CD4-positive, CD25-positive, alpha-beta regulatory T cell (primary cell): ENCODE data around the gene ZNF385C. TPM values are rescaled to one million over a fixed set of nuclear protein-coding genes. Genes with fewer than 3 reads are reported as not detected.

Experiments
- ATAC-seq, 2 donors: fragments of 150-1000 bp; cut with Tn5 transposase; one replicate each; pipeline ENCODE4 v1.10.0; 2021; ENCODE audit warnings: low read depth in 2 of 2, moderate number of reproducible peaks in 2 of 2, moderate library complexity in 1 of 2
- DNase-seq, 3 donors: peaks; one replicate each; pipeline versions ENCODE4 v3.0.0 to v3.0.0-alpha.2; 2012 to 2022; ENCODE audit warnings: mixed read lengths in 1 of 3
- H3K27ac ChIP-seq: one replicate; pipeline ENCODE4 v1.7.0; 2013; ENCODE audit warnings: mild to moderate bottlenecking, low read length; ENCODE audit not compliant: insufficient read depth, poor library complexity, severe bottlenecking
- H3K27me3 ChIP-seq: one replicate; pipeline ENCODE4 v1.7.0; 2013; ENCODE audit warnings: low read length; ENCODE audit not compliant: control insufficient read depth, insufficient read depth
- H3K36me3 ChIP-seq: one replicate; pipeline ENCODE4 v1.7.0; 2013; ENCODE audit warnings: mild to moderate bottlenecking, low read length, moderate library complexity; ENCODE audit not compliant: control insufficient read depth, insufficient read depth
- H3K4me1 ChIP-seq: 2 replicates; pipeline ENCODE4 v1.7.0; 2013; ENCODE audit warnings: mild to moderate bottlenecking, low read length; ENCODE audit not compliant: insufficient read depth, control insufficient read depth, poor library complexity, severe bottlenecking
- H3K4me3 ChIP-seq: one replicate; pipeline ENCODE4 v1.7.0; 2013; ENCODE audit warnings: low read depth, mild to moderate bottlenecking, low read length, moderate library complexity
- H3K9me3 ChIP-seq, 2 experiments: 1 replicate in 1 of 2; 2 replicates in 1 of 2; pipeline ENCODE4 v1.7.0; 2013; ENCODE audit warnings: low read length in 2 of 2, mild to moderate bottlenecking in 1 of 2, moderate library complexity in 1 of 2; ENCODE audit not compliant: control insufficient read depth in 2 of 2
- H3K27ac Mint-ChIP-seq, 3 donors: one replicate each; pipeline ENCODE4 v1.8.0; 2020 to 2022; ENCODE audit warnings: mild to moderate bottlenecking in 3 of 3, mixed read lengths in 3 of 3, moderate library complexity in 2 of 3
- H3K27me3 Mint-ChIP-seq: one replicate; pipeline ENCODE4 v1.8.0; 2022; ENCODE audit warnings: mild to moderate bottlenecking, mixed read lengths
- H3K36me3 Mint-ChIP-seq: one replicate; pipeline ENCODE4 v1.8.0; 2020; ENCODE audit warnings: mixed read lengths
- H3K4me1 Mint-ChIP-seq, 4 donors: one replicate each; pipeline ENCODE4 v1.8.0; 2020 to 2022; ENCODE audit warnings: mixed read lengths in 4 of 4, mild to moderate bottlenecking in 1 of 4
- H3K4me3 Mint-ChIP-seq, 4 donors: one replicate each; pipeline ENCODE4 v1.8.0; 2020 to 2022; ENCODE audit warnings: mild to moderate bottlenecking in 4 of 4, mixed read lengths in 4 of 4, moderate library complexity in 3 of 4
- H3K9me3 Mint-ChIP-seq, 7 donors: one replicate each; pipeline ENCODE4 v1.8.0; 2020 to 2022; ENCODE audit warnings: mixed read lengths in 7 of 7, mild to moderate bottlenecking in 3 of 7, moderate library complexity in 2 of 7
- polyA plus RNA-seq, 4 donors: library from polyadenylated mRNA; unstranded; fragments of 300-500 nt; fragmentation: Illumina TruSeq; gene quantifications; one replicate each; pipeline ENCODE4 v1.2.3, GENCODE V29; 2021
- total RNA-seq: library from RNA; stranded (reverse); gene quantifications from one replicate; pipeline ENCODE4 v1.2.3, GENCODE V29; 2022

ZNF385C gene
- total and polyA plus RNA-seq, 5 donors from 2014 or later: 0.21 TPM; not detected in 4

DNA sequence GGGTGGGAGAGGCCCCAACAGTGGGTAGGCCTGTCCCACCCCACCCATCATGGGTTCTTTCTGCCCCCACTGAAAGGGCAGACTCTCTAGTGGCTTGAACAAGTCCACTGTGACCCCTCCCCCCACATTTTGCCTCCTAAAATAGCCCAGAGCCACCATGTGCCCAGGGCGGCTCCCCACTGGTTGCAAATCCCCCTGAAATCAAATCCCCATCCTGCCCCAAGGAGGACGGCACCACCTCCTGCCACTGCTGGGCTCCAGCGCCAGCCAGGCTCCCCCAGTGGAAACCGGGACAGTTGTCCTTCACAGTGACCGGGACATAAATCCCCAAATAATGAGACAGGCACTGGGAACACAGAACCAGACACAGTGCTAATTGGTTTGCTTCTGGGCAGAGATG, 20.5 kb downstream of the ZNF385C start:
- DNase-seq (no peak), ATAC-seq (no peak)
- no peak overlapping the region for H3K27ac Mint-ChIP-seq
- Histone ChIP-seq H3K9me3 (no peaks in the 10 kb centered on the region), H3K4me3 (no peak overlapping the region), H3K27me3 (no peaks in the 10 kb centered on the region), H3K36me3 (no peaks in the 10 kb centered on the region), H3K4me1 (no peaks in the 10 kb centered on the region), H3K27ac (no peak overlapping the region)
- peaks cover 0 to 3% (median 0%) of the 10 kb centered on the region in 4 donors for H3K4me1 Mint-ChIP-seq
- no peaks in the 10 kb centered on the region for H3K9me3 Mint-ChIP-seq
- peaks cover 29% of the 10 kb centered on the region for H3K27me3 Mint-ChIP-seq
- peaks cover 5% of the 10 kb centered on the region for H3K36me3 Mint-ChIP-seq
- no peak overlapping the region for H3K4me3 Mint-ChIP-seq

DNA sequence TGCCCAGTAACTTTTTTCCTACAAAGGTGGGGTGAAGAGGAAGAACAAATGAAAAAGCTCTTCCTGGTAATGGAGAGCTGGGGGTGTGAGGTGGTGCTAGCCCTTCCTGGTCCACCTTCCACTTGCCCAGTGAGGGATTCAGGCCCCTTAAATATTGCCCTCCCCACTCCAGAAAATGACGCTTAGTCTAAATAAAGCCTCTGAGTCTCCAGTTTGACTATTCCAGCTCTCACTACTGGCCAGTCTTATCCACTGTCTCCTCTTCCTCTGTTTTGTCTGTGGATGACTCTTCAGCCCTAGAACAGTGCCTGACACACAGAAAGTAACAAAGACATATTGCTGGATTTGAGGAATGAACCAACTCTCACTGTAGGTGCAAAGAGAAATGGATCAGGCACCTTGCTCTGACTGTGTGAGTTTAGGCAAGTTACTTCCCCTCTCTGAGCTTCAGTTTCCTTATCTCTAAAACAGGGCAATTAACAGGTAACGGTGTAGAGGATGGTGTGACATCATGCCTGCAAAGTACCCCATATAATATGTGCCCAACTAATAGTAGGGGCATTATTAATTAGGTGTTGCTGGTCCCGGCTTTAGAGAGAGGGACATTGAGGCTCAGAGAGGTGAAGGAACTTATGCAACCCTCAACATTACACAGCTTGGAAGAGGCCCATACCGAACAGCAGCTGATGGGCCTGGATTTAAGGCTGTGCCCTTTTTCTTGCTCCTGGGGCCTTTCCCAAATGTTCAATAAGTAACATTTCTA, 21.3 kb downstream of the ZNF385C start:
- no peak overlapping the region for H3K4me3 ChIP-seq
- peaks cover 7% of the 10 kb centered on the region for H3K4me1 ChIP-seq
- Mint-ChIP-seq H3K27me3 (peaks cover 30% of the 10 kb centered on the region), H3K4me1 (peaks cover 0 to 5% (median under 1%) of the 10 kb centered on the region in 4 donors), H3K4me3 (no peak overlapping the region), H3K9me3 (no peaks in the 10 kb centered on the region), H3K27ac (no peak overlapping the region), H3K36me3 (peaks cover 5% of the 10 kb centered on the region)
- no peak for ATAC-seq
- H3K27ac ChIP-seq: no peak overlapping the region
- DNase-seq: no peak
- no peaks in the 10 kb centered on the region for H3K27me3 ChIP-seq
- no peaks in the 10 kb centered on the region for H3K9me3 ChIP-seq
- no peaks in the 10 kb centered on the region for H3K36me3 ChIP-seq

DNA sequence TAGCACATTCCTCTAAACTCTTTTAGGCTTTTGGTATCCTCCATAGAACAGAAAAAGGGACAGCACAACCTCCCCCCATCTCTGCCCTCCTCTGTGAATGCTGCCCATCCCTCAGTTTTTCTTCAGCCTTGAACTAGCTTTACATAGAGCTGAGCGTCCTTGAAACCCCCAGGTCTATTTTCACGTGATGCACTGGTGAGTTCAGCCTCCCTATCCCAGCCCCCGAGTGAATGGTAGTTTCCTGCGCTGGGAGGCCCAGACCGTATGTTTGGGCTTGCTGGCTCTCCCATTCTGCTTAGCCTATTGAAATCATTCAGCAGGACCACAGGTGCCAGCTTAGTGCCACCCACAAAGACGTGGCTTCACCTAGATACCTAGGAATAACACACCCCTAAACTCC, 22.5 kb downstream of the ZNF385C start:
- Mint-ChIP-seq H3K4me1 (peaks cover 0 to 10% (median 2%) of the 10 kb centered on the region in 4 donors), H3K27ac (no peak overlapping the region), H3K27me3 (peaks cover 38% of the 10 kb centered on the region), H3K36me3 (peaks cover 5% of the 10 kb centered on the region), H3K4me3 (no peak overlapping the region), H3K9me3 (no peaks in the 10 kb centered on the region)
- no peaks in the 10 kb centered on the region for H3K9me3 ChIP-seq
- DNase-seq (no peak), ATAC-seq (no peak)
- no peak overlapping the region for H3K4me3 ChIP-seq
- no peak overlapping the region for H3K27ac ChIP-seq
- H3K36me3 ChIP-seq: no peaks in the 10 kb centered on the region
- no peaks in the 10 kb centered on the region for H3K27me3 ChIP-seq
- peaks cover 11% of the 10 kb centered on the region for H3K4me1 ChIP-seq

DNA sequence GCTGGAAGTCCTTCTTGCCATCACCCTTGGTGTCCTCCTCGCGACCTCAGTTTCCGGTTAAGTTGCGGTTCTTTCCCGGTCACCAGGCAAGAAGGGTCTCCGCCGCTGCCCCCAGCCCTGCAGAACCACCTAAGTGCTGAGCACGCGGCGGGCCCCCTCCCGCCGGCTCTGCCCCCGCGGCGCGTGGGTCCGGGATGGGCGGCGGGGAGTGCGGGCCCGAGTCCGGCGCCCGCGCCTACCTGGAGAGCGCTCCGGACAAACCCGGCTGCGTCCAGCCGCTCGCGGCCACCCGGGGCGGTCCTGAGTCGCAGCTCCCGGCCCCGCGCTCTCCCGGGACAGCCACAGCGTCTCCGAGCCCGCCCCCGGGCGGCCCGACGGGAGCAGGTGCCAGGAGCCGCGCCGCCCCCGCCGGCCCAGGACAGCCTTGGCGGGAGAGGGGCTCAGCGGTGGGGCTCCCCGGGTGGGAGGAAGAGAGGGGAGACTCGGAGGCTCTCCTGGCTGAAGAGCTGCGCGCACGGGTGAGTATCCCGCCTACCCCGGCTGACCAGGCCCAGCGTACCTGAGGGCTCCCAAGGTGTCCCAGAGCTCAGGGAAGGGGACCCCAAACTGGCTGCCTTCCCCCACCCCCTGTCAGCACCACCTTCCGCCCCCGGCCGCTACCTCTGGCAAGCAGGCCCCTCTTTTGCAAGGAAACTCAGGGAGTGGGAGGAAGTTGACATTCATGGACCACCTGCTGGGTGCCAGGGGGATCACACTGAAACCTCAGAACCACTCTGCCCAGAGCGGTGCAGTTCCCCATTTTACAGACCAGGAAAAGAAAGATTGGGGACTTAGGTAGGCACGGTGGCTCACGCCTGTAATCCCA, 25.7 kb downstream of the ZNF385C start:
- Mint-ChIP-seq H3K36me3 (peaks cover 5% of the 10 kb centered on the region), H3K27me3 (peaks cover 40% of the 10 kb centered on the region), H3K9me3 (no peaks in the 10 kb centered on the region), H3K27ac (no peak overlapping the region), H3K4me1 (peaks cover 0 to 10% (median 2%) of the 10 kb centered on the region in 4 donors), H3K4me3 (peak overlapping the region in 2 of 4 donors; percentile 16 to 39)
- Histone ChIP-seq H3K27ac (no peak overlapping the region), H3K36me3 (no peaks in the 10 kb centered on the region), H3K4me3 (no peak overlapping the region), H3K9me3 (no peaks in the 10 kb centered on the region), H3K27me3 (no peaks in the 10 kb centered on the region), H3K4me1 (peaks cover 11% of the 10 kb centered on the region)
- no peak for ATAC-seq
- no peak for DNase-seq

DNA sequence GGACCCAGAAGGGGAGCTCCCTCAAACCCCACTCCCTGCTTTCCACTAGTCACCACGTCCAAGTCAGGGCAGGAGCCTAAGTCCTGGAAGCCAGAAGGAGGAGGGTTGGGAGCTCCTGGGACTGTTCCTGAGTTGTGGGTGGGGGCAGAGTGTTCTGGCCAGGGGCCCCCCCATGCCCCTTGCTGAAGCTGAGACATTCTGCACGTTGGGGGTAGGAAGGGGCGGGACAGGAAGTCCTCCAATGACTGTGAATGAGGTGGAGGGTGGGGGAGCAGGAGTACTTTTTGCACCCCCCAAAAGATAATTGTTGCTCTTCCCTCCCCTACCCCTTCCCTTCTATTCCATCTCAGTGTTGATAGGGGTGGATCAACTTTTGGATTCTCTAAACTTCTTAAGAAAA, 26.5 kb downstream of the ZNF385C start:
- Histone ChIP-seq H3K36me3 (no peaks in the 10 kb centered on the region), H3K27me3 (no peaks in the 10 kb centered on the region), H3K27ac (no peak overlapping the region), H3K4me1 (peaks cover 11% of the 10 kb centered on the region), H3K4me3 (no peak overlapping the region), H3K9me3 (no peaks in the 10 kb centered on the region)
- DNase-seq (peak in 1 of 3 donors; percentile 21), ATAC-seq (no peak)
- Mint-ChIP-seq H3K36me3 (peaks cover 5% of the 10 kb centered on the region), H3K4me1 (peaks cover 0 to 13% (median 2%) of the 10 kb centered on the region in 4 donors), H3K9me3 (no peaks in the 10 kb centered on the region), H3K27ac (no peak overlapping the region), H3K27me3 (peaks cover 41% of the 10 kb centered on the region), H3K4me3 (peak overlapping the region in 2 of 4 donors; percentile 16 to 39)

DNA sequence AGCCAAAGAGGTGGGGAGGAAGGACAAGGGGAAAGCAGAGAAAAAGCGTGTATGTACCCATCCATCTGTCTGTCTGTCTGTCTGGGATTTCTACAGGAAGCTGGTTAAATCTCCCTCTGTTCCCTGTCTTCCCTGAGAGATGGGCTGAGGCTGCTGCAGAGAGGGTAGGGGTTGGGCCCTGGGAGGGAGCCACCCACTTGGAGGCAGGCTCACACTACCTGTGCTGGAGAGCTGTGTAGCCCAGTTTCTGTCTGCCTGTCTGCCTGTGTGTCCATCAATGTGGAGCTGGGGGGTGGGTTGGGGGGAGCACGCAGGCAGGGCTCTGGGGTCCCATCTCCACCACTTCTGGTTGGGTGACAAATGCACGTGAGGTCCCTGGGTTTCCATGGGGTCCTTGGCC, 29.3 kb downstream of the ZNF385C start:
- Mint-ChIP-seq H3K9me3 (no peaks in the 10 kb centered on the region), H3K4me3 (no peak overlapping the region)

DNA sequence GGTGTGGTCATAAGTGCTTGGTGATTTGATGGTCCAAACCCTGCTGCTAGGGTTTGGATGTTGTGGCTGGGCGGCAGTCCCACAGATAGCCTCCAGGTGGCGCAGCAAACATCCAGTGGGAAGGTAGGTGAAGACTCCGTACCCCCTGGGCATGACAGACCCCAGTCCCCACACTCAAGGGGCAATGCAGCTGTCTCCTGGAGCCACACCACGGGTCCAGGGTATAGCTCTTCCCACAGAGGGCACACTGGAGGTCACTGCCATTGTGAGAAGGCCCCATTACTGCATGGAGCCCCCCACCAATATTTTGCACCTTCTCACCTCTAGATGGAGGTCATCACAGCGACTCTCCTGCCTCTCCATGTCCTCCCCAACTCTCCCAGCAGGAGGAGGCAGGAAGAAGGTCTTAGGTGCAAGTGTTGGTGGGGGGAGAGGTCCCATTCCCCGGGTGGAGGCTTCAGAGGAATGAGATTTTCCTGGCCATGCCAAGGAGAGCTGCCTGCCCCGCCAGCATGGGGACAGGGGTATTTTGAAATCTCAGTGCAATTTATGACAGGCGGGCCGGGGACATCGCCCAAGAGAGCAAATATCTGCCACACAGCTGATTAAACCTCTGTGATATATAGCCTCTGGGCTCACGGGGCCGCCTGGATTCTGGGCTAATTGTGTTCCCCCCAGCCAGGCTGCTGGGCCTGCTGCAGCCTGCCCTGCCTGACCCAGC, 30.7 kb downstream of the ZNF385C start:
- DNase-seq (peak; percentile 52 to 63 (median 53)), ATAC-seq (peak; percentile 56 to 60)
- peaks cover 10% of the 10 kb centered on the region for H3K4me1 ChIP-seq
- H3K36me3 ChIP-seq: no peaks in the 10 kb centered on the region
- H3K9me3 ChIP-seq: no peaks in the 10 kb centered on the region
- Mint-ChIP-seq H3K27me3 (peaks cover 23% of the 10 kb centered on the region), H3K9me3 (no peaks in the 10 kb centered on the region), H3K4me1 (peaks cover 0 to 27% (median 7%) of the 10 kb centered on the region in 4 donors), H3K36me3 (no peaks in the 10 kb centered on the region), H3K4me3 (no peak overlapping the region), H3K27ac (no peak overlapping the region)
- H3K4me3 ChIP-seq: no peak overlapping the region
- no peak overlapping the region for H3K27ac ChIP-seq
- no peaks in the 10 kb centered on the region for H3K27me3 ChIP-seq

More for the DNA sequence above, 29.3 kb downstream of the ZNF385C start:
- peaks cover 3% of the 10 kb centered on the region for H3K36me3 Mint-ChIP-seq
- peaks cover 0 to 22% (median 5%) of the 10 kb centered on the region in 4 donors for H3K4me1 Mint-ChIP-seq
- Histone ChIP-seq H3K36me3 (no peaks in the 10 kb centered on the region), H3K4me1 (peaks cover 11% of the 10 kb centered on the region), H3K27ac (no peak overlapping the region), H3K27me3 (no peaks in the 10 kb centered on the region), H3K9me3 (no peaks in the 10 kb centered on the region), H3K4me3 (no peak overlapping the region)
- peaks cover 35% of the 10 kb centered on the region for H3K27me3 Mint-ChIP-seq
- peak overlapping the region in 1 of 3 donors; percentile 43 for H3K27ac Mint-ChIP-seq
- DNase-seq: no peak
- ATAC-seq: no peak
